NCI-H2081 treated with DMSO at 0.1 percent for 48 hours (cell line): Measurements from ENCODE around the gene DEDD.

Source experiments
- DNase-seq: peaks from one replicate; lab custom pipeline; 2025; lab: John Stamatoyannopoulos, UW

Gene DEDD

GRCh38 chr1:161163793-161164192 is 31.3 kb upstream of the DEDD start:
- no peak for DNase-seq

GRCh38 chr1:161162806-161163205 is 30.3 kb upstream of the DEDD start:
- no peak for DNase-seq

GRCh38 chr1:161162052-161162451 is 29.6 kb upstream of the DEDD start:
- DNase-seq, result no peak

GRCh38 chr1:161161652-161162051 is 29.2 kb upstream of the DEDD start:
- no peak for DNase-seq

- DNase-seq, result no peak
Measured at GRCh38 chr1:161160671-161161145, 28.2 kb upstream of the DEDD start.

- no peak for DNase-seq
Measured at GRCh38 chr1:161159913-161160243, 27.4 kb upstream of the DEDD start.

- DNase-seq, result peak; percentile 71
Measured at GRCh38 chr1:161159087-161159912, 26.8 kb upstream of the DEDD start, which contains the start of gene USP21. USP21 (plus strand) TSS chr1:161159500; CDS start chr1:161160641, 1,141 bp downstream.

- DNase-seq, result no peak
Measured at GRCh38 chr1:161158316-161159010, 26.0 kb upstream of the DEDD start.

- DNase-seq, result no peak
Measured at GRCh38 chr1:161157867-161158266, 25.4 kb upstream of the DEDD start.

- DNase-seq, result peak; percentile 85
Measured at GRCh38 chr1:161153682-161154337, 21.3 kb upstream of the DEDD start, which contains the start of gene UFC1. UFC1 (plus strand) TSS chr1:161153978; CDS start chr1:161153998, 20 bp downstream.

- no peak for DNase-seq
Measured at GRCh38 chr1:161153176-161153575, 20.7 kb upstream of the DEDD start.

- DNase-seq, result no peak
Measured at GRCh38 chr1:161145832-161146231, 13.4 kb upstream of the DEDD start.

GRCh38 chr1:161140755-161141400 is 8.4 kb upstream of the DEDD start:
- DNase-seq, result no peak

- DNase-seq, result no peak
Measured at GRCh38 chr1:161139766-161140165, 7.3 kb upstream of the DEDD start.

GRCh38 chr1:161138431-161138830 is 6.0 kb upstream of the DEDD start:
- DNase-seq, result no peak

- DNase-seq, result no peak
Measured at GRCh38 chr1:161137881-161138280, 5.4 kb upstream of the DEDD start.

- no peak for DNase-seq
Measured at GRCh38 chr1:161133220-161133740, 813 bp upstream of the DEDD start.

GRCh38 chr1:161131523-161132409 is 701 bp downstream of the DEDD start:
- DNase-seq, result no peak

- no peak for DNase-seq
Measured at GRCh38 chr1:161130266-161130665, 2.2 kb downstream of the DEDD start.

- DNase-seq, result no peak
Measured at GRCh38 chr1:161128591-161129420, 3.7 kb downstream of the DEDD start.
